Measurements from ENCODE around the gene ABAT.
A peak's percentile ranks its signal among the peaks of the same experiment; 100 is the strongest.
"Not testable (repeated sequence)": the region's sequence is repeated elsewhere in the genome, so short reads cannot be mapped to it uniquely, and the experiment has no call there.

Gene ABAT

DNA sequence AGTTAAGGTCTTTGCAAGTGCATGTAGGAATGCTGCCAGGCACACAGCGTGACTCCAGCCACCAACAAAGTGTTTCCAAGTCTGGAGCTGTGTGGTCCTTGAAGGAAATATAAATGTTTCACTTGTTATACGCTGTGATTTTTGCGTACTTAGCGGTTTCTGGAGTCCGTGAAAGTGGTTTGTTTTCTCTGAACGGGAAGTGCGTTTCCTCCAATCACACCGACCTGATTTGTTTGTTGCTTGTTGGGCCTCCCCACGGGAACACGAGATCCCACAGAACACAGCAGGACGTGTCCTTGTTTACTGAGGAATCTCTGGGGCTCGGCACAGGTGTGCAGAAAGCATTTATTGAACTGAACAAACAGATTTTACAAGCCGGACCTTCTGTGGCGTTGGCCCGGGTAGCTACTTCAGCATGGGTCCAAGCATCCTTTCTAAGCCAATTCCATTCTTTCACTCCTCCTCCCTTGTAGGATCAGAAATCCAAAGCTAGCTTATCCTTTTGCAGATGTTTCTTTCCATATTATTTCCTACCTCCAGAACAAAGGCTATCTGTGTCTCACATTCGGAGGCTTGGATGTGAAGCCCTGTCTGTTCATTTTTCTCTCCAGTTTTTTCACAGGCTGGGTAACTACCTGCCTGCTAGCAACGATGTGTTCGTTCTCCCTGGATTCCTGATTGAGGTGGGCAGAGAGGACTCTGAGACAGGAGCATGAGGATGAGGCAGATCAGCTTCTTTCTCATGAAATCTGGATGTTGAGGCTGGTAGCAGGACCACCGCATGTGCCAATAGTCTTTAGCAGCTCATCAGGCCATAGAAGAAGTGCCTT is 44.6 kb downstream of the ABAT start:
- DNase-seq = peak; percentile 65

DNA sequence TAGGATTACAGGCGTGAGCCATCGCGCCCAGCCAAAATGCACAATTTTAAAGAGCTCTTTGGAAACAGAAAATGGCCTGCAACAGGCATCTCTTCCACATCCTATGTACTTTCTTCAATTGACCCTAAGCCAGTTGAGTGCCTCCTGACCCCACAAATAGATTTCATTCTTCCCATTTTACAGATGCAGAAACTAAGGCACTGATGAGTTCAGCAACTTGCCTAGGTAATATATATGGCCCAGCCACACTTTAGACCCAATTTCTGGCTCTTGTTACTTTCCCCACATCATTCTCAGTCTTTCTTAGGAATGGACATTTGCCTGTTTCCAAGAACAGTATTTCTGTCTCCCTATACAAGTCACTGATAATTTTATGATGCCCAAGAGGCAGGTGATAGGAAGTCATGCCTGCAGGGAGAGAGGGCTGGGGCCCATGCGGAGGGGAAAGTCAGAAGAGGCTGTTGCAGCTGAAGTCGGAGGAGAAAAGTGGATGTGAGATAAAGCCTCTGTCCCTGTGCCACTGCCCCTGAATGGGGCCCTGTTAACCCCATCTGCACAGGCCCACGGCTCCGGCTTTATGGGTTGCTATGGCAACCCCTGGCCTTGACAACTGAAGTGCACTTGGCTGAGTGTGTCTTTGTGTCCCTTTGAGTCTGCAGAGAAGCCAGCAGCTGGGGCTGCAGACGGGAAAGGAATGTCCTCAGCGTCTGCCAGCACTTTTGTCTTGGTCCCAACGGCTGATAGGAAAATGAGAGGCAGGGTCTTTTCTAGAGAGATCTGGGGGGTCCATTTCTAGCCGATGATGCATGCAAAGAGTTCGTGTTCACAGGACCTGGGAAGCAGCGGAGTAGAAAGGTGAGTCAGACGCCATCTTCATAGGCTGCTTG is 45.9 kb downstream of the ABAT start:
- peak; percentile 95 for DNase-seq

DNA sequence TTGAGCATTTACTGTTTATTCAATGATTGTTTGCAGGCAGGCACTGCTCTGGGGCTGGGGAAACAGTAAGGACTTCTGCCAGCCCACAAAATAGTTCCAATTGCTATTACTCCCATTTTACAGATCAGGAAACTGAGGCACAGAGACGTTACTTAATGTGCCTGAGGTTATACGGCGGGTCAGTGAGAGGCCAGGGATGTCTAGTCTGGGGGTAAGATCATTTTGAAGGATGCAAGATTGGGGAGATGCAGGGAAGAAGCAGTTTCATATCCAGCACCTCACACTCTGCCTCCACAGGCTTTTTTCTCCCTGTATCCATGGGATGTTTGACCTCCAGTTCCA is 46.5 kb downstream of the ABAT start:
- DNase-seq = no peak

- peak; percentile 61 for DNase-seq
Measured at GRCh38 chr16:8721336-8722024, 47.1 kb downstream of the ABAT start.

GRCh38 chr16:8722025-8722348 is 47.6 kb downstream of the ABAT start:
- peak; percentile 64 for DNase-seq

DNA sequence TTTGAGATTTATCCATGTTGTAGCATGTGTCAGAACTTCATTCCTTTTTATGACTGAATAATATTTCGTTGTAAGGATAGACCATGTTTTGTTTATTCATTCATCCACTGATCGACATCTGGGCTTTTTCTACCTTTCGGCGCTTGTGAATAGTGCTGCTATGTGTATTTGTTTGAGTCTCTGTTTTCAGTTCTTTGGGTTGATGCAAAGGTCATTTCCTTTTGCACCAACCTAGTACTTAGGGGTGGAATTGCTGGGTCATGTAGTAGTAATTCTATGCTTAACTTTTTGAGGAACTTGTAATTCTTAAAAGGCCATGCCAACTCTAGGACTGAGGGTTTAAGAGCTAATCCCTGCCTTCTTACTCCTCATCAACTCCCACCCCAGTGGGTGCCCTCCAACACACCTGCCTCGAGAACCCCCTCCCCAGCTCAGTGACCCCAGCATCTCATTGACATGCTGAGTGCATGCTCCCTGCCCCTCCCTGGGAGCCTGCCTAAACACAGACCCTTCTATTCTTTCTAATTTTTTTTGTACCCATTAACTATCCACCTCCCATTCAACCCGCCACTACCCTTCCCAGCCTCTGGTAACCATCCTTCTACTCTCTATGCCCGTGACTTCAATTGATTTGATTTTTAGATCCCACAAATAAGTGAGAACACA is 51.2 kb downstream of the ABAT start:
- no peak for DNase-seq

GRCh38 chr16:8727131-8727806 is 52.9 kb downstream of the ABAT start:
- DNase-seq = no peak

DNA sequence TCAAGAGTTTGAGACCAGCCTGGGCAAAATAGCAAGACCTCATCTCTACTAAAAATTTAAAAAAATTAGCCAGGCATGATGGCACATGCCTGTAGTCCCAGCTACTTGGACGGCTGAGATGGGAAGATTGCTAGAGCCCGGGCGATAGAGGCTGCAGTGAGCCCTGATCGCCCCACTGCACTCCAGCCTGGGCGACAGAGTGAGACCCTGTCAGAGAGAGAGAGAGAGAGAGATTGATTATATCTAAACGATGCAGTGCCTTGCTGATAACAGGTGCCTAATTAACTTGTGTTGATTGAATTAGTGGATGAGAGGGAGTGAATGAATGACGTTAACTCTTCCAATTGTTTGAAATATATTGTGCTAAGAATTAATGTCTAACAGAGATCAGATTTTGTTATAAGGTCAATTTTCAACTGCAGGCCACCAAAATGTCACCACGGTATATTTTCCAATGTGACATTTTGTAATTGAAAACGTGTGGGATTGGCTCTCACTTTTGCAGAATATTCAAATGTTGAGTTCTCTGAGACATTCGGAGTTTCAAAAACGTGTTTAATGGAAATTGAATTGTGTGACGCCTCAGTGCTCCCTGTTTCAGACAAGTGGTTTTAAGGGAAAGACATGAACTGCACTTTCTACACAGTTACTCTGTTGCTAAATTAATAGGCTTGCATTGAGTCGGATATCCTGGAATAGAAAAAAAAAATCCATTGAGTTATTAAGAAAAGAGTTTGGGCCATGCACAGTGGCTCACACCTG is 53.6 kb downstream of the ABAT start:
- no peak for DNase-seq

GRCh38 chr16:8729779-8730334 is 55.4 kb downstream of the ABAT start:
- no peak for DNase-seq

- DNase-seq = no peak
Measured at GRCh38 chr16:8730335-8730915, 56.0 kb downstream of the ABAT start.

DNA sequence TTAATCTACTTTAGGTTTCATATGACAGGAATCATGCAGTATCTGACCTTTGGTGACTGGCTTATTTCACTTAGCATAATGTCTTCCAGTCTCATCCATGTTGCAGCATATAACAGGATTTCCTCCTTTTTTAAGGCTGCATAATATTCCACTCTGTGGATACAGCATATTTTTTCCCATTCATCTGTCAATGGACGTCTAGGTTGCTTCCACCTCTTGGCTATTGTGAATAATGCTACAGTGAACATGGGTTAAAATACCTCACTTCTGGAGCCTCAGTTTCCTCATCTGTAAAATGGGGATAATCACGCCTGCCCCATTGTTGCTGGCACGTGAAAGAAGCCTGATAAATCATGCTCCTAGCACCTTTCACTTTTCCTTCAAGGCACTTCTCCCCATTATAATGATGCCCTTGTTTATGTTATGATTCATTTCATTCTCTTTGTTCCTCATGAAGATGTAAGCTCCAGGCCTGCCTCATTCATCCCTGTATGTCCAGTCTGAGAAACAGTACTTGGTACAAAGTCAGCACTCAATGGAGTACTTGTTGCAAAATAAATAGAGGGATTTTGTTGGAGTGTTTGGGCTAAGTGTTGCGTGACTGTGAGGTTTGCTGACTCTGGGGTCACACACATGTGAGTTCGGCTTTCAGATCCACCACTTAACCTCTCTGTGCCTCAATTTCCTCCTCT is 59.6 kb downstream of the ABAT start:
- DNase-seq = no peak

DNA sequence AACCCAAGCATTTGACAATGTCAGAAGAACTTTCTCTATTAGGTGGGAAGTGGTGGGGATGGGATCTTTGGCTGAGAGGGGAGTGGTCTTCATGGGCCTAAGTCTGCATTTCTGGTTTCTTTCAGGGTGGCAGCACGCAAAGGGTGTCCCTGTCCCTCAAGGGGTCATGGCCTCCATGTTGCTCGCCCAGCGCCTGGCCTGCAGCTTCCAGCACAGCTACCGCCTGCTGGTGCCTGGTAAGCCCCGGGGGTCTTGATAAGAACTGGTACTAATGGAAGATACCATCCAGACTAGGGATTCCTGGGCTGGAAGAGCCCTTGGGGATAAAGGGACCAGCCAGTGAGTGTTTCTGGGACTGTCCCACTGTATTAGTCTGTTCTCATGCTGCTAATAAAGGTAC is 61.2 kb downstream of the ABAT start:
- DNase-seq = no peak

DNA sequence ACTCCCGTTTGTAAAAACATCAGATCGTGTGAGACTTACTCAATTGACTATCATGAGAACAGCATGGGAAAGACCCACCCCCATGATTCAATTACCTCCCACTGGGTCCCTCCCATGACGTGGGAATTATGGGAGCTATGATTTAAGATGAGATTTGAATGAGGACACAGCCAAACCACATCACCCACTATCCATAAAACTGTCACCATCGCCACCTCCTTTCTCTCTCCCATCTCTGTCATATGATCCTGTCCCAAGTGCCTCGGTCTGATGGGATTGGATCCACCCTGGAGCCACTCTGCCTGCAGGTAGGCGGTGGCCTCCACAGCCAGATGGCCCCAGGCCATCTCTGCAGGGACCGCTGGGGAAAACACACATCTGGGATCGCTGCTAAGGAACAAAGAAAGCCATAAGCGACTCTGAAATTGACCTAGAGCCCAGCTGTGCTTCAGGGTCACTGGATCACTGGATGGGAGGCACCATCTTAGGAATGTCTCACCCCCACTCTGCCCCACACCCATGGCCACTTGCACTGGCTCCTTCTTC is 61.8 kb downstream of the ABAT start:
- no peak for DNase-seq

- no peak for DNase-seq
Measured at GRCh38 chr16:8739151-8739550, 64.7 kb downstream of the ABAT start.

DNA sequence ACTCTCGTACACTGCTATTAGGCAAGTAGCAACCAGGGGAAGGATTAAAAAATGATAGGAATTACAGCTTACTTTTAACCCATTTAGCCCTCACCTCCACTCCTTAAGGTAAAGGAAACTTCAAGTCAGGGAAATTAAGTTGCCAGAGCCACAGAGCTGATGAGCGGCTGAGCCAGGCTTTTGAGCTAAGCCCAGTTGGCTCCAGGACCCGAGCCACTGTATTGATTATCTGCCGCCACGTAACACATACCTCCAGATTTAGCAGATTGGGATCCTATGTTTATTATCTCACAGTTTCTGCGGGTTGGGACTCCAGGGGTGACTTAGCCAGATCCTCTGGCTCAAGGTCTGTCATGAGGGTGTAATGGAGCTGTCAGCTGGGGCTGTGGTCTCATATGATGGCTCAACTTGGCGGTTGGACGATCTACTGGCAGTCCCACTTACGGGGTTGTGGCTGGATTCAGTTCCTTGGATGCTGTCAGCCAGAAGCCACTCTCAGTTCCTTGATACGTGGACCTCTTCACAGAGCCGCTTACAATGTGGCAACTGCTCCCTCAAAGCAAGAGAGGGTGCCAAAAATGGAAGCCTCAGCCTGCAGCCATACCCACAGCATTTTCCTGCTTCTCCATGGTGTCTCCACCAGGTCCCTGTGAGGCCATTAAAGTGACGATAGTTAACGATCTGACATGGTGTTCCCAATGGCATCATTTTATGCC is 65.7 kb downstream of the ABAT start:
- DNase-seq = no peak

GRCh38 chr16:8740775-8741355 is 66.4 kb downstream of the ABAT start:
- DNase-seq = no peak

DNA sequence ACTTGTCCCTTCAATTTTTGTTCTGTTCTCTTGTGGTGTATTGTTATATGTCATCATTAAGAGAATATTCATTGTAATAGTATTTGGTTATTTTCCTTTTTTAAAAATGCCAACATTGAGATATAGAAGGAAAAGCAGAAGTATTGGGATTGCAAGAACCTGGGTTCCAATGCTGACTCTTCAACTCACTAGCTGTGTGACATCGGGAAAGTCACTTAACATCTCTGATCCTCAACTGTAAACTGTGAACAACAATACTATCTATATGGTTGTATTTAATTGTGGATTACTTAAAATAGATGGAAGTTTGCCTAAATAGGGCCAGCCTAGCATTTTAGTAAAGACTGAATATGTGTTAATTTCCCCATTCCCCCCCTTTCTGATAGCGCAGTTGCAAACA is 67.2 kb downstream of the ABAT start:
- DNase-seq = no peak

- DNase-seq = no peak
Measured at GRCh38 chr16:8742068-8742467, 67.7 kb downstream of the ABAT start.

DNA sequence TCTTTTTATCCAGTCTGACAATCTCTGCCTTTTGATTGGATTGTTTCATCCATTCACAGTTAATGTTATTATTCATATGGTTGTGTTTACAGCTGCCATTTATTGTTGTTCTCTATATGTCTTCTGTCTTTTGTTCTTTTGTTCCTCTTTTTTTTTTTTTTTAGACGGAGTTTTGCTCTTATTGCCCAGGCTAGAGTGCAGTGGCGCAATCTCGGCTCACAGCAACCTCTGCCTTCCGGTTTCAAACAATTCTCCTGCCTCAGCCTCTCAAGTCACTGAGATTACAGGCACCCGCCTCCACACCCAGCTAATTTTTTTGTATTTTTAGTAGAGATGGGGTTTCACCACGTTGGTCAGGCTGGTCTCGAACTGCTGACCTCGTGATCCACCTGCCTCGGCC is 74.5 kb downstream of the ABAT start:
- DNase-seq = not testable (repeated sequence)

All from NCI-H146 (cell line).